Esophagus squamous epithelium (tissue), 4 donors: ENCODE data around the gene TRPM8.

Experiments used
- CTCF ChIP-seq, 6 experiments: fragments of 450-650 bp in 4 of 6; fragments of 200-600 bp in 2 of 6; sonication (generic) in 2 of 6; IDR thresholded peaks; one replicate each; pipeline ENCODE4 v1.5.1; 2016 to 2019; ENCODE audit warnings: antibody characterized with exemption in 6 of 6, mild to moderate bottlenecking in 4 of 6, moderate library complexity in 4 of 6
- POLR2A ChIP-seq, 4 donors: fragments of 450-650 bp; IDR thresholded peaks; one replicate each; pipeline ENCODE4 v1.6.1; 2017; ENCODE audit warnings: antibody characterized with exemption in 4 of 4, mild to moderate bottlenecking in 4 of 4, moderate library complexity in 3 of 4

GRCh38 chr2:234038076-234038802 lies 121.1 kb downstream of the TRPM8 start:
- TF ChIP-seq CTCF (IDR thresholded peaks at IDR 0.05) (no peak), POLR2A (IDR thresholded peaks at IDR 0.05) (no peak)
